Tibial nerve (tissue), 4 donors: ENCODE data around the gene PER1. TPM values are rescaled to one million over a fixed set of nuclear protein-coding genes. Genes with fewer than 3 reads are reported as not detected.

Experiments
- DNase-seq, 2 donors: peaks; one replicate each; pipeline ENCODE4 v3.0.0-alpha.2; 2019; ENCODE audit warnings: low spot score in 2 of 2
- H3K27ac ChIP-seq, 4 donors: fragments of 200-600 bp; sonication (generic) in 3 of 4; one replicate each; pipeline ENCODE4 v1.5.1; 2017 to 2019; ENCODE audit warnings: mild to moderate bottlenecking in 1 of 4
- H3K27me3 ChIP-seq, 2 donors: fragments of 200-600 bp; sonication (generic) in 1 of 2; one replicate each; pipeline versions ENCODE4 v1.5.1 to v1.6.0; 2017 to 2019
- H3K36me3 ChIP-seq, 3 donors: fragments of 200-600 bp; sonication (generic); one replicate each; pipeline ENCODE4 v1.5.1; 2018 to 2019
- H3K4me1 ChIP-seq, 4 donors: fragments of 200-600 bp; sonication (generic) in 3 of 4; one replicate each; pipeline ENCODE4 v1.5.1; 2017 to 2019
- H3K4me3 ChIP-seq, 4 donors: fragments of 200-600 bp; sonication (generic) in 3 of 4; one replicate each; pipeline ENCODE4 v1.5.1; 2017 to 2019; ENCODE audit warnings: mild to moderate bottlenecking in 1 of 4, moderate library complexity in 1 of 4
- H3K9me3 ChIP-seq, 4 donors: fragments of 200-600 bp; sonication (generic) in 3 of 4; one replicate each; pipeline ENCODE4 v1.5.1; 2017 to 2019
- EP300 ChIP-seq, 2 donors: sonication (generic); formaldehyde crosslinking; IDR thresholded peaks; one replicate each; pipeline ENCODE4 v1.6.1; 2017; ENCODE audit warnings: antibody characterized with exemption in 2 of 2, mild to moderate bottlenecking in 1 of 2
- POLR2A ChIP-seq, 2 donors: fragments of 450-650 bp; IDR thresholded peaks; one replicate each; pipeline ENCODE4 v1.6.1; 2017; ENCODE audit warnings: antibody characterized with exemption in 2 of 2, mild to moderate bottlenecking in 2 of 2, moderate library complexity in 2 of 2
- WGBS, 2 donors: methylation state at CpG; one replicate each; pipeline ENCODE4 v1.1.5; 2018; 5-methylcytosine and 5-hydroxymethylcytosine counted together
- total RNA-seq, 4 donors: library from RNA; depleted of rRNA; stranded (reverse); fragments of >200 nt; gene quantifications; one replicate each; pipeline ENCODE4 v1.1.0, GENCODE V29; 2016
- TF ChIP-seq, protein P1 (sequence below), 5 experiments: fragments of 200-600 bp in 3 of 5; fragments of 450-650 bp in 2 of 5; sonication (generic) in 3 of 5; IDR thresholded peaks; one replicate each; pipeline ENCODE4 v1.5.1; 2016 to 2019; ENCODE audit warnings: antibody characterized with exemption in 5 of 5, mild to moderate bottlenecking in 3 of 5, moderate library complexity in 2 of 5

Gene PER1
- total RNA-seq, 4 donors from 2014 or later: 157 to 328 (median 204) TPM

DNA sequence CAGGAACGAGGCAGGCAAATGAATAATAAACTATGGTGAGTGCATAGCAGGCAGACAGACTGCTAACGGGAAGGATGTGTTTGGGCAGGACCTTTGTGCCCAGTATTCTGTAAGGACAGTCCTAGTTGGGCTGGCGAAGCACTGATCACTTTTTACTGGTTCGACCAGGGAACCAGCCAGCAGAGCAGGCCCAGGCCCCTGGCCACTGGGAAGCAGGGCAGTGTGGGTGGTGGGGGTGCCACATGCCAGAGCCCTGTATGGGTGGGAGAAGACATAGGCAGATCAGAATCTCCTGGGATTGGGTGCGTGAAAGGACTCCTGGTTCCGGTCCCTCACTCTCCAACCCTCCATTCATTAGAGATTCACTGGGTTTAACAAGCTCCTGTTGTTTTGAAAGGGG is 14.5 kb upstream of the PER1 start:
- DNase-seq: no peak
- no peaks in the 10 kb centered on the region for H3K27me3 ChIP-seq
- no peaks in the 10 kb centered on the region for H3K9me3 ChIP-seq
- TF ChIP-seq EP300 (IDR thresholded peaks at IDR 0.05) (no peak), POLR2A (IDR thresholded peaks at IDR 0.05) (no peak)
- TF ChIP-seq, protein P1, sequence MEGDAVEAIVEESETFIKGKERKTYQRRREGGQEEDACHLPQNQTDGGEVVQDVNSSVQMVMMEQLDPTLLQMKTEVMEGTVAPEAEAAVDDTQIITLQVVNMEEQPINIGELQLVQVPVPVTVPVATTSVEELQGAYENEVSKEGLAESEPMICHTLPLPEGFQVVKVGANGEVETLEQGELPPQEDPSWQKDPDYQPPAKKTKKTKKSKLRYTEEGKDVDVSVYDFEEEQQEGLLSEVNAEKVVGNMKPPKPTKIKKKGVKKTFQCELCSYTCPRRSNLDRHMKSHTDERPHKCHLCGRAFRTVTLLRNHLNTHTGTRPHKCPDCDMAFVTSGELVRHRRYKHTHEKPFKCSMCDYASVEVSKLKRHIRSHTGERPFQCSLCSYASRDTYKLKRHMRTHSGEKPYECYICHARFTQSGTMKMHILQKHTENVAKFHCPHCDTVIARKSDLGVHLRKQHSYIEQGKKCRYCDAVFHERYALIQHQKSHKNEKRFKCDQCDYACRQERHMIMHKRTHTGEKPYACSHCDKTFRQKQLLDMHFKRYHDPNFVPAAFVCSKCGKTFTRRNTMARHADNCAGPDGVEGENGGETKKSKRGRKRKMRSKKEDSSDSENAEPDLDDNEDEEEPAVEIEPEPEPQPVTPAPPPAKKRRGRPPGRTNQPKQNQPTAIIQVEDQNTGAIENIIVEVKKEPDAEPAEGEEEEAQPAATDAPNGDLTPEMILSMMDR (IDR thresholded peaks at IDR 0.05): no peak
- peak overlapping the region in 2 of 4 donors; percentile 56 to 57 for H3K27ac ChIP-seq
- peaks cover 0 to 24% (median 17%) of the 10 kb centered on the region in 4 donors for H3K4me1 ChIP-seq
- WGBS, 2 donors: 80 to 84% methylated on average over 6 of the region's 6 CpGs
- no peak overlapping the region for H3K4me3 ChIP-seq
- H3K36me3 ChIP-seq: no peaks in the 10 kb centered on the region

DNA sequence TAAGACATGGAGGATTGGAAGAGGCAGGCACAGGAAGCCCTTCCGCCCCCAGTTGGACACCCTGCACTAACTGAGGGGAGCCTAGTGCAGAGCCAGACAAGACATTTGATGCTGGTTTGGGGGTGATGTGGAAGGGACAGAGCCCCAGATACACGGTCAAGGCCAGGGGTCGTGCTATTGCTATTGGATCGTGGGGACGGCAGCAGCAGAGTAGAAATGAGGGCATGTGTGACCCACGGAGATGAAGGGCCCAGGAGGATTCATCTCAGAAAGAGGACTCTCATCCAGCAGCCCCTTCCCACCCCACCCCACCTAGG is 12.6 kb upstream of the PER1 start:
- H3K4me3 ChIP-seq: no peak overlapping the region
- TF ChIP-seq POLR2A (IDR thresholded peaks at IDR 0.05) (no peak), EP300 (IDR thresholded peaks at IDR 0.05) (no peak)
- TF ChIP-seq, protein P1 (IDR thresholded peaks at IDR 0.05): no peak

DNA sequence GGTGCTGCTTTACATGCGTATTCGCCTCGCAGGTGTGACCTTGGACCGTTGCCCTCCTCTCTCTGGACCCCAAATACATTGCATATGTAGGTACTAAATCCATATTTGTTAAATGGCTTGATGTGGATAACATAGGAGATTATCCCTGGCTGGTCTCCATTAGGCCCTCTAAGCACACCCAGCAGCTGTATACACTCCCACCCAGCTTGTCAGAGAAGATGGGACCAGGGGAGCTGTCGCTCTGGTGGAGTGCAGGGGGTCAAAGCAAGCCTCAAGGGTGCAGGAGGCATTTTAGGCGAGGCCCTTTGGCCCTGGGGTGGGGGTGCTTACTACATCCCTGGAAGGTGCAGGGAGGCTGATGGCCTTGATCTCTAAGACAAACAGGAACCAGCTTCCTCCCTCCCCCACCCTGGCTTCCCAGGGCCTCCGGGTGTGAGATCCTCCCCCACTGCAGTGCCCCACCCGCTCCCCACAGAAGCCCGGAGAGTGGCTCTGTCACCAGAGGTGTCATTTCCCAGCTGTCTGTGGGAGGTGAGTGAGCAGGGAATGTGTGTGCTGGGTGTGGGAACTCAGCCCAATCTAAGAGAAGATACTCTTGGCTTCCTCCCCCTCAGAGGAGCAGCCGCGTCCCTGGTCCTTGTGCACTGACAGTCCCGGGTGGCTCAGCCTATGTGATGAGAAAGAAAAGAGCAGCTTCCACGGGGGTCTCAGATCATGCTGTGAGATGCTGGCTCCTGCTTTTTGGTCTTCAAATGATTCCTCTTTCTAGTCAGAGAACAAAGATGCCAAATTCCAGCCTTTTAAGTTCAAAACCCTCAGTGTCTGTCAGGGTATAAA is 12.0 kb upstream of the PER1 start:
- peak in 1 of 2 donors; percentile 78 for DNase-seq
- 17 to 21% methylated on average over 13 of the region's 13 CpGs for WGBS, 2 donors
- peaks cover 0 to 48% (median 34%) of the 10 kb centered on the region in 4 donors for H3K4me1 ChIP-seq
- peak overlapping the region; percentile 98 to 100 (median 100) for H3K27ac ChIP-seq
- H3K4me3 ChIP-seq: peak overlapping the region in 3 of 4 donors; percentile 4 to 67 (median 9)
- H3K9me3 ChIP-seq: no peaks in the 10 kb centered on the region
- H3K27me3 ChIP-seq: no peaks in the 10 kb centered on the region
- peaks cover 0 to 22% (median 3%) of the 10 kb centered on the region in 3 donors for H3K36me3 ChIP-seq
- TF ChIP-seq POLR2A (IDR thresholded peaks at IDR 0.05): no peak
- peak; percentile 11 to 51 for TF ChIP-seq EP300 (IDR thresholded peaks at IDR 0.05)

More for the DNA sequence above, 12.6 kb upstream of the PER1 start:
- Histone ChIP-seq H3K27ac (peak overlapping the region; percentile 98 to 100 (median 100)), H3K27me3 (no peaks in the 10 kb centered on the region), H3K9me3 (no peaks in the 10 kb centered on the region), H3K4me1 (peaks cover 0 to 42% (median 28%) of the 10 kb centered on the region in 4 donors), H3K36me3 (peaks cover 0 to 17% (median 3%) of the 10 kb centered on the region in 3 donors)
- DNase-seq: no peak
- 64 to 74% methylated on average over 6 of the region's 6 CpGs for WGBS, 2 donors

DNA sequence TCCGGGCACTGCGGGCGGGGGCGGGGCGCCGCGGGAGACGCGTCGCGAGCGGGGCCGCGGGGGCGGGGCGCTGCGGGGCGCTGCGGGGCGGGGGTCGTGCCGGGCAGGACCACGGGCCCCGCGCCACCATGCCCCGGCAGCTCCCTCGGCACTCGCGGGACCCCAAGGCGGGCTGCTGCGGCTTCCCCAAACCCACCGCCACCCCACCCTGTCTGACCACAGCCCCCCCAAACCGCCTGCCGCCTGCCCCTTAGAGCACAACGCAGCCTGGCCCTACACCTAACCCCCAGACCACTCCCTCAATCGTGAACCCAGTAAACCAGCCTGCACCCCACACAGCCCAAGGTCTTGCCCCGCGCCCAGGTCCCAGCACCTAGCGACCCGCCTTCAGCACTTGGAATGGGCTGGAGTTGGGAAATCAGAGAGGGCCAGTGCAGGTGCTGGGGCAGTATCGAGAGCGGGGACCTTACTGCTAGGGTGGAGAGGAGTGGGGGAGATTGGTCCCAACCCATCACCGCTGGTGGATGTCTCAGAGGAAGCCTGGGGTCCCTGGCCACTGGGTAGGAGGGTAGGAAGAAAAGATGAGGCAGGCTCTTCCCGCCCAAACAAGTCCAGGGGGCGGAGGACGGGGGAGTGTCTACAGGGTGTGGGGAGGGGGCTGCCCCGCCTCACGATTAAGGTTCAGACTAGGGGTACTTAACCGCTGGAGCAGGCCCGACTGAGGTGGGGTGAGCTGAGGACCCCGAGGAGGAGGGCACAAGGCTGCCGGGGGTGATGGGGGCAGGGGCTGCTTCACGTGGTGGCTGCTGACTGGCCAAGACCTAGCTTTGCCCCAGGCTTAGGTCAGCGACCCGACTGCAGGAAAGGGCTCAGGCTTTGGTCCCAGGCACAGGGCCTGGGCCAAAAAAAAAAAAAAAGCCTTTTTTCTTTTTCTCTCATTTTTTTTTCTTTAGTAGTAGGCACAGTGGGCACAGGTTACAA is 11.1 kb upstream of the PER1 start:
- peak in 1 of 2 donors; percentile 20 for DNase-seq
- TF ChIP-seq POLR2A (IDR thresholded peaks at IDR 0.05) (no peak), EP300 (IDR thresholded peaks at IDR 0.05) (no peak)
- TF ChIP-seq, protein P1 (IDR thresholded peaks at IDR 0.05): no peak
- no peaks in the 10 kb centered on the region for H3K9me3 ChIP-seq
- H3K36me3 ChIP-seq: peaks cover 0 to 24% (median 3%) of the 10 kb centered on the region in 3 donors
- H3K4me1 ChIP-seq: peaks cover 0 to 57% (median 40%) of the 10 kb centered on the region in 4 donors
- no peaks in the 10 kb centered on the region for H3K27me3 ChIP-seq
- H3K4me3 ChIP-seq: peak overlapping the region; percentile 67 to 100 (median 86)
- WGBS, 2 donors: 4 to 12% methylated on average over 19 to 33 of the region's 55 CpGs
- H3K27ac ChIP-seq: peak overlapping the region; percentile 98 to 100 (median 100)

DNA sequence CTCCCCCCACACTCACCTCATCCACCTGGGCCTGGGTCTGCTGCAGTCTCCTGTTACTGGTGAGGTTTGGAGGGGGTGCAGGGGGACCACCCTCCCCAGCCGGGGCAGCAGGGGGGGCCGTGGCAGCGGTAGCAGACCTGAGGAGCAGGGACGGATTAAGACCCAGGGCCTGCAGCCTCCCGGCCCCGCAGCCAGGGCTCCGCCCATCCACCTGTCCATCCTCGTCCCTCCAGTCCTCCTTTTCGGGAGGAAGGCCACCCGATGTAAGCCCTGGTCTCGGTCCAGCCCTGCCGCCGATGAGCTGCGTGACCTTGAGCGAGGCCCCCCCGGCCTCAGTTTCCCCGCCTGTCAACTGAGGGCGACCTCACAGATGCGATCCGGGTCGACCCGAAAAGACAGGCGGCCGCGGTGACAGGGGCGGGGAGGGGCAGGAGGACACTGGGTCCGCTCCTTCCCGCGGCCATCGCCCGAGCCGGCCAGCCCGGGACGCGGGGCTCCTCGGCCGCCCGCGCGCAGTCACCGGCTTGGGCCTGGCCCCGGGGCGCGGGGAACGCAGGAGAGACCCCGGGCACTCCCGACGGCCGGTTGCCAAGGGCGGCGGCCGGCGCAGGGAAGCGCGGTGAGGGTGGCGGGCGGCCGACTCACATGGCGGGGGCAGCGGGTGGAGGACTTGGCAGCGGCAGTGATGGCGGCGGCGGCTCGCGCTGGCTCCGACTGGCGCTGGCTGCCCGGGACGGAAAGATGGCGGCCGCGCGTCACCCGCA is 10.2 kb upstream of the PER1 start, which contains the start of gene VAMP2:
Gene VAMP2, minus strand, starts transcription at position 716 of the 764 bp plus-strand sequence. Its CDS starts 69 bp downstream, at position 647.
- WGBS, 2 donors: 0 to 1% methylated on average over 12 to 50 of the region's 75 CpGs
- peaks cover 0 to 63% (median 41%) of the 10 kb centered on the region in 4 donors for H3K4me1 ChIP-seq
- TF ChIP-seq, protein P1 (IDR thresholded peaks at IDR 0.05): peak in 2 of 5 experiments; percentile 34 to 45
- TF ChIP-seq POLR2A (IDR thresholded peaks at IDR 0.05) (peak; percentile 96 to 97), EP300 (IDR thresholded peaks at IDR 0.05) (peak; percentile 27 to 90)

More for the DNA sequence above, 10.2 kb upstream of the PER1 start, which contains the start of gene VAMP2:
- peak within 1 kb of the TSS; percentile 75 to 100 (median 92) for H3K4me3 ChIP-seq
- no peaks in the 10 kb centered on the region for H3K27me3 ChIP-seq
- peak within 1 kb of the TSS; percentile 98 to 100 (median 100) for H3K27ac ChIP-seq
- no peaks in the 10 kb centered on the region for H3K9me3 ChIP-seq
- H3K36me3 ChIP-seq: peaks cover 0 to 24% (median 3%) of the 10 kb centered on the region in 3 donors
- peak; percentile 68 to 72 for DNase-seq
